Iris pigment epithelial cell (primary cell): ENCODE data around the gene CFAP251.
"Not testable (repeated sequence)": the region's sequence is repeated elsewhere in the genome, so short reads cannot be mapped to it uniquely, and the experiment has no call there.

Source experiments
- DNase-seq: peaks from one replicate; pipeline ENCODE4 v3.0.0-alpha.2; 2011; ENCODE audit warnings: low read depth

Gene CFAP251

GRCh38 chr12:121905746-121906145 is 12.6 kb upstream of the CFAP251 start:
- DNase-seq = peak; percentile 35

GRCh38 chr12:121908702-121909101 is 9.7 kb upstream of the CFAP251 start:
- DNase-seq = no peak

GRCh38 chr12:121911824-121912585 is 6.4 kb upstream of the CFAP251 start:
- no peak for DNase-seq

- DNase-seq = peak; percentile 40
Observed at GRCh38 chr12:121915841-121916321, 2.5 kb upstream of the CFAP251 start.

- DNase-seq = peak; percentile 57
Observed at GRCh38 chr12:121916719-121917118, 1.7 kb upstream of the CFAP251 start.

- no peak for DNase-seq
Observed at GRCh38 chr12:121918679-121919038, 267 bp downstream of the CFAP251 start.

GRCh38 chr12:121921066-121921465 is 2.7 kb downstream of the CFAP251 start:
- DNase-seq = no peak

GRCh38 chr12:121925358-121925695 is 6.9 kb downstream of the CFAP251 start:
- peak; percentile 81 for DNase-seq

GRCh38 chr12:121926874-121927706 is 8.7 kb downstream of the CFAP251 start:
- no peak for DNase-seq

- no peak for DNase-seq
Observed at GRCh38 chr12:121927813-121928212, 9.4 kb downstream of the CFAP251 start.

GRCh38 chr12:121929545-121929944 is 11.2 kb downstream of the CFAP251 start:
- not testable (repeated sequence) for DNase-seq

GRCh38 chr12:121930862-121931261 is 12.5 kb downstream of the CFAP251 start:
- no peak for DNase-seq

- DNase-seq = no peak
Observed at GRCh38 chr12:121932176-121932536, 13.8 kb downstream of the CFAP251 start.

- no peak for DNase-seq
Observed at GRCh38 chr12:121932914-121933521, 14.6 kb downstream of the CFAP251 start.

- DNase-seq = peak; percentile 64
Observed at GRCh38 chr12:121933522-121934308, 15.3 kb downstream of the CFAP251 start.

- no peak for DNase-seq
Observed at GRCh38 chr12:121934309-121934664, 15.9 kb downstream of the CFAP251 start.

- DNase-seq = no peak
Observed at GRCh38 chr12:121937654-121938053, 19.3 kb downstream of the CFAP251 start.

- DNase-seq = no peak
Observed at GRCh38 chr12:121939186-121939585, 20.8 kb downstream of the CFAP251 start.

- DNase-seq = no peak
Observed at GRCh38 chr12:121939992-121940766, 21.8 kb downstream of the CFAP251 start.

- DNase-seq = peak; percentile 49
Observed at GRCh38 chr12:121942145-121942718, 23.8 kb downstream of the CFAP251 start.

- no peak for DNase-seq
Observed at GRCh38 chr12:121943926-121944325, 25.5 kb downstream of the CFAP251 start.
